ENCODE measurements around the gene POR.

DNA sequence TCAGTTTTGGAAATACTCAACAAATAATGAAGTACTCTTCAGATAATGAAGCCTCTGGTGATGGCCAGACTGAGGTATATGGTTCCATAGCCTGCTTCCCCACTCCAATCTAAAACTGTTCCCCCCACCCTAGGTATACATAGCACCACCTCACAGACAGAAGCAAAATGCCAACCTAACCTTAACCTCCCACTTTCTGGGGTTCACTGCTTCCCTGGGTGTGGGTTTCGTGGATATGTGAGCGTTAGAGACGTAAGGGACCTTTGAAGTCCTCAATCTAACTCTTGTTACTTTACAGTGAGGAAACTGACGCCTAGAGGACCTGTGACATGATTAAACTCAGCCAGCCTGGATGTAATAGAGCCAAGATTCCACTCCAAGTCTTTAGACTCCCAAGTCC, 34.7 kb upstream of the POR start:
- no peak for TF ChIP-seq CTCF (IDR thresholded peaks at IDR 0.05)
- TF ChIP-seq POLR2A (IDR thresholded peaks at IDR 0.05), result no peak

Measured in heart left ventricle (tissue), 13 donors.